GM23338 (cell line): Measurements from ENCODE around the gene SOX1. TPM values are rescaled to one million over a fixed set of nuclear protein-coding genes. Genes with fewer than 3 reads are reported as not detected.

Source experiments
- ATAC-seq: fragments of 200-7000 bp; cut with Tn5 transposase; 3 replicates; pipeline ENCODE4 v1.9.1; 2020
- DNase-seq: peaks from one replicate; pipeline ENCODE4 v3.0.0-alpha.2; 2015; ENCODE audit warnings: low spot score
- H2AFZ ChIP-seq: fragments of 200-600 bp; sonication (generic); 2 replicates; pipeline ENCODE4 v1.8.0; 2016; ENCODE audit warnings: antibody characterized with exemption, mild to moderate bottlenecking, moderate library complexity
- H3F3A ChIP-seq: fragments of 200-600 bp; sonication (generic); replicated peaks from 2 replicates; pipeline ENCODE4 v1.8.0; 2017; ENCODE audit warnings: antibody characterized with exemption, mixed run types, low read depth
- H3K27ac ChIP-seq: fragments of 200-600 bp; sonication (generic); 2 replicates; pipeline ENCODE4 v1.6.1; 2016; ENCODE audit warnings: low read depth
- H3K27me3 ChIP-seq: fragments of 200-600 bp; sonication (generic); 2 replicates; pipeline ENCODE4 v1.8.0; 2016; ENCODE audit warnings: mild to moderate bottlenecking, mixed run types, moderate library complexity; ENCODE audit not compliant: insufficient read depth
- H3K36me3 ChIP-seq: fragments of 200-600 bp; sonication (generic); 2 replicates; pipeline ENCODE4 v1.8.0; 2016; ENCODE audit warnings: mild to moderate bottlenecking; ENCODE audit not compliant: insufficient read depth
- H3K4me1 ChIP-seq: fragments of 200-600 bp; sonication (generic); 2 replicates; pipeline ENCODE4 v1.8.0; 2016; ENCODE audit warnings: mild to moderate bottlenecking, moderate library complexity; ENCODE audit not compliant: insufficient read depth
- H3K4me2 ChIP-seq: fragments of 200-600 bp; sonication (generic); 2 replicates; pipeline ENCODE4 v1.7.1; 2017; ENCODE audit warnings: mixed run types
- H3K4me3 ChIP-seq: fragments of 200-600 bp; sonication (generic); 2 replicates; pipeline ENCODE4 v1.6.1; 2016; ENCODE audit warnings: mixed run types
- H3K79me2 ChIP-seq: fragments of 200-600 bp; sonication (generic); replicated peaks from 2 replicates; pipeline ENCODE4 v1.8.0; 2017; ENCODE audit warnings: mild to moderate bottlenecking; ENCODE audit not compliant: insufficient read depth
- H3K9me2 ChIP-seq: fragments of 200-600 bp; sonication (generic); 2 replicates; pipeline ENCODE4 v1.8.0; 2017; ENCODE audit not compliant: insufficient read depth
- H4K20me1 ChIP-seq: fragments of 200-600 bp; sonication (generic); replicated peaks from 2 replicates; pipeline ENCODE4 v1.8.0; 2017; ENCODE audit warnings: mild to moderate bottlenecking; ENCODE audit not compliant: insufficient read depth
- H3K27ac Mint-ChIP-seq: 2 replicates; pipeline ENCODE4 v1.8.0; 2020; ENCODE audit warnings: inconsistent platforms, mild to moderate bottlenecking, moderate library complexity, mixed read lengths
- H3K27me3 Mint-ChIP-seq: 3 replicates; pipeline ENCODE4 v1.8.0; 2022; ENCODE audit warnings: low read depth, mild to moderate bottlenecking, moderate library complexity, mixed read lengths, inconsistent platforms; ENCODE audit not compliant: insufficient read depth, poor library complexity
- H3K36me3 Mint-ChIP-seq: 3 replicates; pipeline ENCODE4 v1.8.0; 2021; ENCODE audit warnings: low read depth, mild to moderate bottlenecking, inconsistent platforms, moderate library complexity, mixed read lengths
- H3K4me1 Mint-ChIP-seq: 3 replicates; pipeline ENCODE4 v1.8.0; 2020; ENCODE audit warnings: mild to moderate bottlenecking, inconsistent platforms, mixed read lengths
- H3K4me3 Mint-ChIP-seq: 3 replicates; pipeline ENCODE4 v1.8.0; 2021; ENCODE audit warnings: moderate library complexity, mild to moderate bottlenecking, inconsistent platforms, mixed read lengths
- H3K9me3 Mint-ChIP-seq: 3 replicates; pipeline ENCODE4 v1.8.0; 2020; ENCODE audit warnings: moderate library complexity, mild to moderate bottlenecking, inconsistent platforms, mixed read lengths
- CREB1 ChIP-seq: fragments of 250-450 bp; sonication (Bioruptor Pico); IDR thresholded peaks from 2 replicates; pipeline ENCODE4 v1.5.0; 2020; ENCODE audit warnings: low read depth, mild to moderate bottlenecking, moderate library complexity
- EZH2phosphoT487 ChIP-seq: fragments of 200-600 bp; sonication (generic); IDR thresholded peaks from one replicate; pipeline ENCODE4 v1.8.1; 2018; ENCODE audit warnings: antibody characterized with exemption; ENCODE audit not compliant: unreplicated experiment
- JUNB ChIP-seq: IDR thresholded peaks from one replicate; pipeline ENCODE4 v1.6.1; 2016; ENCODE audit warnings: antibody characterized with exemption; ENCODE audit not compliant: unreplicated experiment
- NANOG ChIP-seq: IDR thresholded peaks from 2 replicates; pipeline ENCODE4 v1.6.1; 2016; ENCODE audit warnings: antibody characterized with exemption, borderline replicate concordance
- STAT1 ChIP-seq: IDR thresholded peaks from one replicate; pipeline ENCODE4 v1.6.1; 2016; ENCODE audit warnings: antibody characterized with exemption; ENCODE audit not compliant: unreplicated experiment
- ZNF331 ChIP-seq: fragments of 250-450 bp; sonication (Bioruptor Pico); IDR thresholded peaks from 2 replicates; pipeline ENCODE4 v1.5.0; 2020; ENCODE audit warnings: low read depth, mild to moderate bottlenecking, moderate library complexity
- long read RNA-seq: library from polyadenylated mRNA; unstranded; transcript quantifications from one replicate; pipeline ENCODE4 v2.0.0, GENCODE V29; 2020; ENCODE audit not compliant: unreplicated experiment
- polyA plus RNA-seq: library from polyadenylated mRNA; unstranded; fragments of >200 nt; fragmentation: Nextera tagmentation; extraction: Ambion mirVana; gene quantifications from 2 replicates; pipeline ENCODE4 v1.2.1, GENCODE V29; 2016
- total RNA-seq: library from RNA; depleted of rRNA; stranded (reverse); fragments of >200 nt; shearing (Covaris generic); gene quantifications from 2 replicates; pipeline ENCODE4 v1.2.3, GENCODE V29; 2014; rRNA removed
- TF ChIP-seq, protein P1 (sequence below): IDR thresholded peaks from 2 replicates; pipeline ENCODE4 v1.6.1; 2016; ENCODE audit warnings: antibody characterized with exemption
- TF ChIP-seq, protein P2 (sequence below): fragments of 250-450 bp; sonication (Bioruptor Pico); IDR thresholded peaks from 2 replicates; pipeline ENCODE4 v1.5.0; 2020; ENCODE audit warnings: mild to moderate bottlenecking, moderate library complexity

Gene SOX1
- total RNA-seq: 0.04 and 0.17 TPM in 2 replicates
- 0.10 TPM in 1 of 2 replicates, not detected in the other for polyA plus RNA-seq
- long read RNA-seq: 0 reads

DNA sequence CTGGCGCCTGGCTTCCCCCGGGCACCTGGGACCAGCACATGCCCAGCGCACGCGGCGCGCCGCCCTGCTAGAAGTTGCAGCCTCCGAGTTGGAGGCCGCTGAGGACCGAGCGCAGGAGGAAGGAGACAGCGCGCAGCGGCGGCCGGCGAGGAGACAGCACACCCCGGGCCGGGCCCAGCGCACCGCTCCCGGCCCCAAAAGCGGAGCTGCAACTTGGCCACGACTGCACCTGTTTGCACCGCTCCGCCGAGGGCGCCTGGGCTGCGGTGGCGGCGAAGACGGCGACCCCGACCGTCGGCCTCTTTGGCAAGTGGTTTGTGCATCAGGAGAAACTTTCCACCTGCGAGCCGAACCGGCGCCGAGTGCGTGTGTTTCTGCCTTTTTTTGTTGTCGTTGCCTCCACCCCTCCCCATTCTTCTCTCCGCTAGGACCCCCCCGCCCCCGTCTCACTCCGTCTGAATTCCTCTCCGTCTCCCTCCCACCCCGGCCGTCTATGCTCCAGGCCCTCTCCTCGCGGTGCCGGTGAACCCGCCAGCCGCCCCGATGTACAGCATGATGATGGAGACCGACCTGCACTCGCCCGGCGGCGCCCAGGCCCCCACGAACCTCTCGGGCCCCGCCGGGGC, at the start of gene SOX1:
TSS of gene SOX1 (plus strand) at position 34 of the 626 bp plus-strand sequence. CDS start at position 544, 510 bp downstream.
- Mint-ChIP-seq H3K27ac (no peak within 1 kb of the TSS), H3K36me3 (no peaks in the 10 kb centered on the region; the same call in 2 of the 3 replicates), H3K4me1 (peaks cover 45% of the 10 kb centered on the region), H3K4me3 (peak within 1 kb of the TSS; percentile 68), H3K27me3 (peaks cover 83% of the 10 kb centered on the region), H3K9me3 (peaks cover 7% of the 10 kb centered on the region; the same call in 1 of the 3 replicates)
- Histone ChIP-seq H3K27ac (no peak within 1 kb of the TSS), H3K36me3 (no peaks in the 10 kb centered on the region), H2AFZ (peak within 1 kb of the TSS; percentile 66), H3K4me3 (peak within 1 kb of the TSS; percentile 58), H3K9me2 (no peaks in the 10 kb centered on the region), H3K79me2 (no peaks in the 10 kb centered on the region), H3K4me1 (peaks cover 60% of the 10 kb centered on the region), H3K4me2 (peak within 1 kb of the TSS; percentile 84), H3F3A (peaks cover 23% of the 10 kb centered on the region), H3K27me3 (peaks cover 95% of the 10 kb centered on the region), H4K20me1 (peaks cover 26% of the 10 kb centered on the region)
- ATAC-seq (peak; percentile 10), DNase-seq (peak; percentile 73)
- TF ChIP-seq EZH2phosphoT487 (peak; percentile 98), STAT1 (no peak)

DNA sequence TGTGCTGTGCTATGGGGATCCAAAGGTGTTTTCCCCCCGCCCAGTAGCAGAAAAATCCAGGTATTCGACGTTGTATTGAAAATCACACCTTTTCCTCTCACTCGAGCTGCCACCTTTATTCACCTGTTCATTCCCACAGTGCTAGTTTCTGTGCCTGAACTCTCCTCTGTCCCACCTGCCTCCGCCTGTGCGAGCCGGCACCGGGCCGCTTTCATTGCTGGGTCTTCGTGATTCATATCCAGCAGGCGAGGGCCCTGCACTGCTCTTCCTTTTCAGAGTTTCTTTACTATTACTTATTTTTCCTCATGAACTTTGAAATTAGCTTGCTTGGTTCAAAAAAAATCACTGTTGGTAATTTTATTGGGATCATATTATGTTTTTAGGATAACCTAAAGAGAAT, 42.4 kb upstream of the SOX1 start:
- H3K4me2 ChIP-seq: no peak overlapping the region
- H3K4me1 Mint-ChIP-seq: no peaks in the 10 kb centered on the region; the same call in 2 of the 3 replicates
- H3K27ac Mint-ChIP-seq: no peak overlapping the region
- no peaks in the 10 kb centered on the region for H3K36me3 ChIP-seq
- H3K27me3 Mint-ChIP-seq: peaks cover 5% of the 10 kb centered on the region
- no peak overlapping the region for H2AFZ ChIP-seq
- no peaks in the 10 kb centered on the region for H3K9me2 ChIP-seq
- no peaks in the 10 kb centered on the region for H3K79me2 ChIP-seq
- no peaks in the 10 kb centered on the region for H3K27me3 ChIP-seq
- no peak overlapping the region for H3K4me3 ChIP-seq
- no peak for ATAC-seq
- H3K4me3 Mint-ChIP-seq: no peak overlapping the region
- peaks cover 12% of the 10 kb centered on the region for H3K9me3 Mint-ChIP-seq
- DNase-seq: no peak
- no peak overlapping the region for H3K27ac ChIP-seq
- no peaks in the 10 kb centered on the region for H3K4me1 ChIP-seq
- no peaks in the 10 kb centered on the region for H3F3A ChIP-seq
- H4K20me1 ChIP-seq: no peaks in the 10 kb centered on the region
- peaks cover 4% of the 10 kb centered on the region; the same call in 1 of the 3 replicates for H3K36me3 Mint-ChIP-seq
- TF ChIP-seq JUNB: no peak
- TF ChIP-seq, protein P1, sequence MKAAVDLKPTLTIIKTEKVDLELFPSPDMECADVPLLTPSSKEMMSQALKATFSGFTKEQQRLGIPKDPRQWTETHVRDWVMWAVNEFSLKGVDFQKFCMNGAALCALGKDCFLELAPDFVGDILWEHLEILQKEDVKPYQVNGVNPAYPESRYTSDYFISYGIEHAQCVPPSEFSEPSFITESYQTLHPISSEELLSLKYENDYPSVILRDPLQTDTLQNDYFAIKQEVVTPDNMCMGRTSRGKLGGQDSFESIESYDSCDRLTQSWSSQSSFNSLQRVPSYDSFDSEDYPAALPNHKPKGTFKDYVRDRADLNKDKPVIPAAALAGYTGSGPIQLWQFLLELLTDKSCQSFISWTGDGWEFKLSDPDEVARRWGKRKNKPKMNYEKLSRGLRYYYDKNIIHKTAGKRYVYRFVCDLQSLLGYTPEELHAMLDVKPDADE: no peak
- TF ChIP-seq, protein P2, sequence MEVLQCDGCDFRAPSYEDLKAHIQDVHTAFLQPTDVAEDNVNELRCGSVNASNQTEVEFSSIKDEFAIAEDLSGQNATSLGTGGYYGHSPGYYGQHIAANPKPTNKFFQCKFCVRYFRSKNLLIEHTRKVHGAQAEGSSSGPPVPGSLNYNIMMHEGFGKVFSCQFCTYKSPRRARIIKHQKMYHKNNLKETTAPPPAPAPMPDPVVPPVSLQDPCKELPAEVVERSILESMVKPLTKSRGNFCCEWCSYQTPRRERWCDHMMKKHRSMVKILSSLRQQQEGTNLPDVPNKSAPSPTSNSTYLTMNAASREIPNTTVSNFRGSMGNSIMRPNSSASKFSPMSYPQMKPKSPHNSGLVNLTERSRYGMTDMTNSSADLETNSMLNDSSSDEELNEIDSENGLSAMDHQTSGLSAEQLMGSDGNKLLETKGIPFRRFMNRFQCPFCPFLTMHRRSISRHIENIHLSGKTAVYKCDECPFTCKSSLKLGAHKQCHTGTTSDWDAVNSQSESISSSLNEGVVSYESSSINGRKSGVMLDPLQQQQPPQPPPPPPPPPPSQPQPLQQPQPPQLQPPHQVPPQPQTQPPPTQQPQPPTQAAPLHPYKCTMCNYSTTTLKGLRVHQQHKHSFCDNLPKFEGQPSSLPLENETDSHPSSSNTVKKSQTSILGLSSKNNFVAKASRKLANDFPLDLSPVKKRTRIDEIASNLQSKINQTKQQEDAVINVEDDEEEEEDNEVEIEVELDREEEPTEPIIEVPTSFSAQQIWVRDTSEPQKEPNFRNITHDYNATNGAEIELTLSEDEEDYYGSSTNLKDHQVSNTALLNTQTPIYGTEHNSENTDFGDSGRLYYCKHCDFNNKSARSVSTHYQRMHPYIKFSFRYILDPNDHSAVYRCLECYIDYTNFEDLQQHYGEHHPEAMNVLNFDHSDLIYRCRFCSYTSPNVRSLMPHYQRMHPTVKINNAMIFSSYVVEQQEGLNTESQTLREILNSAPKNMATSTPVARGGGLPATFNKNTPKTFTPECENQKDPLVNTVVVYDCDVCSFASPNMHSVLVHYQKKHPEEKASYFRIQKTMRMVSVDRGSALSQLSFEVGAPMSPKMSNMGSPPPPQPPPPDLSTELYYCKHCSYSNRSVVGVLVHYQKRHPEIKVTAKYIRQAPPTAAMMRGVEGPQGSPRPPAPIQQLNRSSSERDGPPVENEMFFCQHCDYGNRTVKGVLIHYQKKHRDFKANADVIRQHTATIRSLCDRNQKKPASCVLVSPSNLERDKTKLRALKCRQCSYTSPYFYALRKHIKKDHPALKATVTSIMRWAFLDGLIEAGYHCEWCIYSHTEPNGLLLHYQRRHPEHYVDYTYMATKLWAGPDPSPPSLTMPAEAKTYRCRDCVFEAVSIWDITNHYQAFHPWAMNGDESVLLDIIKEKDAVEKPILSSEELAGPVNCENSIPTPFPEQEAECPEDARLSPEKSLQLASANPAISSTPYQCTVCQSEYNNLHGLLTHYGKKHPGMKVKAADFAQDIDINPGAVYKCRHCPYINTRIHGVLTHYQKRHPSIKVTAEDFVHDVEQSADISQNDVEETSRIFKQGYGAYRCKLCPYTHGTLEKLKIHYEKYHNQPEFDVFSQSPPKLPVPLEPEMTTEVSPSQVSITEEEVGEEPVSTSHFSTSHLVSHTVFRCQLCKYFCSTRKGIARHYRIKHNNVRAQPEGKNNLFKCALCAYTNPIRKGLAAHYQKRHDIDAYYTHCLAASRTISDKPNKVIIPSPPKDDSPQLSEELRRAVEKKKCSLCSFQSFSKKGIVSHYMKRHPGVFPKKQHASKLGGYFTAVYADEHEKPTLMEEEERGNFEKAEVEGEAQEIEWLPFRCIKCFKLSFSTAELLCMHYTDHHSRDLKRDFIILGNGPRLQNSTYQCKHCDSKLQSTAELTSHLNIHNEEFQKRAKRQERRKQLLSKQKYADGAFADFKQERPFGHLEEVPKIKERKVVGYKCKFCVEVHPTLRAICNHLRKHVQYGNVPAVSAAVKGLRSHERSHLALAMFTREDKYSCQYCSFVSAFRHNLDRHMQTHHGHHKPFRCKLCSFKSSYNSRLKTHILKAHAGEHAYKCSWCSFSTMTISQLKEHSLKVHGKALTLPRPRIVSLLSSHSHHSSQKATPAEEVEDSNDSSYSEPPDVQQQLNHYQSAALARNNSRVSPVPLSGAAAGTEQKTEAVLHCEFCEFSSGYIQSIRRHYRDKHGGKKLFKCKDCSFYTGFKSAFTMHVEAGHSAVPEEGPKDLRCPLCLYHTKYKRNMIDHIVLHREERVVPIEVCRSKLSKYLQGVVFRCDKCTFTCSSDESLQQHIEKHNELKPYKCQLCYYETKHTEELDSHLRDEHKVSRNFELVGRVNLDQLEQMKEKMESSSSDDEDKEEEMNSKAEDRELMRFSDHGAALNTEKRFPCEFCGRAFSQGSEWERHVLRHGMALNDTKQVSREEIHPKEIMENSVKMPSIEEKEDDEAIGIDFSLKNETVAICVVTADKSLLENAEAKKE (CRISPR knock-in tag): no peak
- TF ChIP-seq ZNF331: no peak
- no peak for TF ChIP-seq NANOG
- no peak for TF ChIP-seq EZH2phosphoT487
- TF ChIP-seq CREB1 (CRISPR knock-in tag): no peak
- TF ChIP-seq STAT1: no peak
